GM18861 (cell line): ENCODE measurements around the gene RHBDL1.

Source experiments
- ATAC-seq: cut with Tn5 transposase; IDR thresholded peaks from one replicate; pipeline ENCODE4 v1.9.1; 2021; ENCODE audit not compliant: unreplicated experiment

Gene RHBDL1

DNA sequence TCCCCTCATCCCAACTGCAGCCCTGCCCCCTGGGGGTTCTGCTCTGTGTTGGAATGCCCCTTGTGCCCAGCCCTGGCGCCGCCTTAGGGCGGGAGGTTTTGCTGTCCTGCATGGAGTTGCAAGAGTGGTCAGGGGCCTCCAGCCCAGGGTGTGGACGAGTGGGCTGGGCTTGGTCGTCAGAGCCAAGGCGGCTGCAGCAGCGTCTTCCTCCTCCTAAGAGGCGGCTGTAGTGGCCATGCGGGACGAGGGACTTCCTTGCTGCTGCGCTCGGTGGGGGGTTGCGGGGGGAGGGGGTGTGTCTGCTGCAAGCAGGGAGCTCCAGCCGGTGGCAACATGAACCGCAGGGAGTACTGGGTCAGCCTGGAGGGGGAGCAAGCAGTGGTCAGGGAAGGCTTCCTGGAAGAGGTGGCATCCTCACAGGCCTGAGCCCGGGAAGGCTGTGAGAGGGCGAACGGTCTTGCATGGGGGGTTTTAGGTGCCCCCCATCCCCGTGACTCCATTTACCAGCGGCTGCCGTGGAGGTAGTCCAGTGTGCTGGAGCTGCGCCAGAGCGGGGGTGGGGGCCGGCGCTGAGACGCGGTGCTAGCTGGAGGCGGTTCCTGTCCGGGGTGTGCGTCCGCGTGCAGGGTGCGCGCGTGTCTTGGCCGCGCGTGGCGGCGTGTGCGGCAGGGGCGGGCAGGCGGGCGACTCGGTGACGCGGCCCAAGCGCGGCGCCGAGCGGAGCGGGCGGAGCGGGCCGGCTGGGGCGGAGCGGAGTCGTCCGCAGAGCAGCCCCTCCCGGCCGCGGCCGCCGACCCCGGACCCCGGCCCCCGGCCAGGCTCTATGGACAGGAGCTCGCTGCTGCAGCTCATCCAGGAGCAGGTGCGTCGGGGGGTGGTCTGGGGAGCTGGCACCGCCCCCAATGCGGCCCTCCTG, at the start of gene RHBDL1:
Gene RHBDL1 (plus strand): TSS at position 704 of the 916 bp plus-strand sequence. CDS start 120 bp downstream, at position 824.
- no peak for ATAC-seq

DNA sequence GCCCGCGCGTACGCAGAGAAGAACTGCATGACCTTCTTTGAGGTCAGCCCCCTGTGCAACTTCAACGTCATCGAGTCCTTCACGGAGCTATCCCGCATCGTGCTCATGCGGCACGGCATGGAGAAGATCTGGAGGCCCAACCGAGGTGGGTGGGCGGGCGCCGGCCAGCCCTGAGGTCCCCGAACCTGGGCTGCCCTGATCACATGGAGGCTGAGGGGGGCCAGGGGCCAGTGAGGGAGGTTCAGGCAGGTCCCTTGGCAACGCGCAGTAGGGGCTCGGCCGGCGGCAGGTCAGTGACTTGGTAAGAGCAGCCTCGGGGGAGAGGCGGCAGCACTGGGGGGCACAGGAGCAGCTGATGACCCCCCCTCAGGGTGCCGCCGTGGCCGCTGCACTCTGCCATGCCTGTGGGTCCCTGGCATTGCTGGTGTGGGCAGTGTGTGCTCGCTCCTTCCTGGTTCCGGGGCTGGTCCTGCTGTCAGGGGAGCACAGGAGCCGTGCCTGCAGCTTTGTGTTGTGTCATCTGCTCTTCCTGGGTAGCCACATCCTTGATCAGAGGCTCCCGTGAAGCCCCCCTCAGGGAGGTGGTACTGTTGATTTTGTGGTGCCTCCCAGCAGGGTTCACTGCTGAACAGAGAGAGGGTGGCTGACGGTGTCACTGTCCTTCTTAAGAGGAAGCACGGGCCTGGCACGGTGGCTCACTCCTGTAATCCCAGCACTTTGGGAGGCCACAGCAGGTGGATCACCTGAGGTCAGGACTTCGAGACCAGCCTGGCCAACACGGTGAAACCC, 49.3 kb upstream of the RHBDL1 start:
- no peak for ATAC-seq

DNA sequence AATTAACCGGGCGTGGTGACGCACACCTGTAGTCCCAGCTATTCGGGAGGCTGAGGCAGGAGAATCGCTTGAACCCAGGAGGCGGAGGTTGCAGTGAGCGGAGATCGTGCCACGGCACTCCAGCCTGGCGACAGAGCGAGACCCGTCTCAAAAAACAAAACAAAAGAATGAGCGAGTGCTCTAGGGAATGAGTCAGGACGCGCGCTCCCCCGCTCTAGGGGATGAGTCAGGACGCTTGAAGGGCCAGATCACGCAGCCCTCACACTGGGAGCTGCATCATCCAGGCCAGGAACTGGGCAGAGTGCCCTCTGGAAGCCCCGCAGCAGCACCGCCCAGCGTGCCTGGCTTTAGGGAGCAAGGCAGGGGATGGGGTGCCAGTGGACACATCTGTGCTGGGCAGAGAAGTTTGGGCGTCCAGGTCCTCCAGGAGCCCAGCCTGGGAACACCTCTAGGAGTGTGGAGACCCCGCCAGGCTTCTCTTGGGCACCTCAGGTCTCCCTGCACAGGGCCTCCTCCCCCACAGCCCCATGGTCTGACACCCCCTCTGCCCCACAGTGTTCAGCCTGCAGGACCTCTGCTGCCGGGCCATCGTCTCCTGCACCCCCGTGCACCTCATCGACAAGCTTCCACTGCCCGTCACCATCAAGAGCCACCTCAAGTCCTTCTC, 48.6 kb upstream of the RHBDL1 start:
- ATAC-seq, result no peak

DNA sequence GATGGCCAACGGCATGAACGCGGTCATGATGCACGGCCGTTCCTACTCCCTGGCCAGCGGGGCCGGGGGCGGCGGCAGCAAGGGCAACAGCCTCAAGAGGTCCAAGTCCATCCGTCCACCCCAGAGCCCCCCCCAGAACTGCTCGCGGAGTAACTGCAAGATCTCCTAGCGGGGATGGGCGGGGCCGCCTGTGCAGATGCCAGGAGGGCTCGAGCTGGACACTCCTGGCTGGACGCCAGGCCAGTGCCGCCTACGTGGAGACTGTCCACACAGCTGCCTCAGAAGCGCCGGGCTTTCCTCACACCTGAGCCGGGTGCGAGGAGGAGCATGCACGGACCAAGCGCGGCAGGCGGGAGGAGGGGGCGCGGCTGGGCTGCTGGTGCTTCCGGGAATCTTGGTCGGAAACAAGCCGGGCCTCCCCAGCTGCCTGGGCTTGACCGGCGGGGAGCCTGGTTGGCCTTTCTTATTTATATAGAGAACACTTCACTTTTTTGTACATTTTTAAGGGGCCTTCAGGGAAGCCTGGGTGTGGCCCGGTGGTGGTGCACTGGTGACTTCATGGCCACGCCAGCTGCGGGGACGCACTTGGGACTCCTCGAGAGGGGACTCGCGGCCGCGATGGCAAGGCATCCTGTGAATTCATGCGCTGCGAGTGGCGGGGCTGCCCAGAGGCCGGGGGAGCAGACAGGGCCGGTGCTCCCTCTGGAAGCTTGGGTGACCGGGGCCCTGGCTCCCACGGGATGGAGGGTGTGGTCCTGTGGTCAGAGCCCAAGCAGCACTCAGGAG, 47.8 kb upstream of the RHBDL1 start:
- ATAC-seq, result no peak

DNA sequence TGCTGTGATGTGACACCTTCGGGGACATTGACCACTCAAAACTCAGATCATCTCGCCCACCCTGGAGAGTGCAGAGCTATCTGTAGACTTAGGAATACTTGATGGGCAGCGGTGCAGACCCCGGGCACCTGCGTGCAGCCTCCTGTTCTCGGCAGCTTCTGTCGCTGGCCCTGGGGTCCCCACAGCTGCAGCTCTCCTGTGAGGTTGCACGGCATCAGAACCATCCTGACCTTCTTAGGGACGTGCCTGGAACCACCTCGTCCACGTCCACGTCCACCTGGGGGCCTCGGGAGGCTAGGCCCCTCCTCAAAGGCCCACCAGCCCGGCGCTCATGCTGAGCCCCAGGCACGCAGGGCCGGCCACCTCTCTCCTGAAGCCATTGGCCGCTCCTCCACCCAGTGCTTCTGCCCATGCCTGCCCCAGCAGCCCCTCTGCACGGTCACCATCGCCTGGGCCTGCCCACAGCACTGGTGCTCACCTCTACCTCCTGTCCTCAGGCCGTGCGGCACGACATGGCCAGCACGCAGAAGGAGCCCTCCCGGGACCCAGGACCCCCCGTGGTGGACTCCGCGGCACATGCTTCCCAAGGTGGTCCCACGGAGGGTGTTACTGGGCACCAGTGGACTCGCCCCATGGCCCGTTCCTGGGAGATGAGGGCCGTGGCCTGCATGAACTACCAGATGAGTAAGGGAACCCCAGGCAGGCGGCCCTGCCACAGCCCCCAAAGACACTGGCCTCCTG, 47.0 kb upstream of the RHBDL1 start:
- ATAC-seq, result no peak

DNA sequence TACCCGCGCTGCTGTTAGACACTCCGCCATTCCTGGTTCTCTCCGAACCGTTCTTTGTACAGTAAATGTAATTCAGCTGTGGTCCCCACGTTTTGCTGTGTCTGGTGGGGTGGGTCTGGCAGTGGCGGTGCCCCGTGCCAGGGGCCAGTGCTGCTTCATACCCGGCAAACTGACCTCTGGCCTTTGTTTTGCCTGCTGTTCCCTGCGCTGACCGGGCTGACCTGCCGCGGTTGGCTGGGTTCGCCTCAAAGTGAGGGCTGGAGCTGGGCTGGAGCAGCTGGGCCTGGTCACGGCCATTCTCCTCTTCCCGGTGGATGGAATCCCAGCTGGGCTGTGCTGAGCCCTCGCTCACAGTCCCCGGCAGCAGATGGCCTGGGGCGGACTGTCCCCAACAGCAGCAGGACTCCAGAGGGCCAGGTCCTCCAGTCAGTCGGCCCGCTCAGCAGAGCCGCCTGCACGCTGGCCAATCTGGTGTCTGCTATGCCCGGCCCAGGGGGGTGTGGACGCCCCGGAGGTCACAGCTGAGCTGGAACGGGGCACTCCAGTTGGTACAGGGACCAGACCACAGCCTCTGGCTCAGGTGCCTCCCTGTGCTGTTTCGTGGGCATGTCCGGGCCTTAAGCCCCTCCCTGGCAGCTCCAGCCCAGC, 46.2 kb upstream of the RHBDL1 start:
- ATAC-seq, result no peak

DNA sequence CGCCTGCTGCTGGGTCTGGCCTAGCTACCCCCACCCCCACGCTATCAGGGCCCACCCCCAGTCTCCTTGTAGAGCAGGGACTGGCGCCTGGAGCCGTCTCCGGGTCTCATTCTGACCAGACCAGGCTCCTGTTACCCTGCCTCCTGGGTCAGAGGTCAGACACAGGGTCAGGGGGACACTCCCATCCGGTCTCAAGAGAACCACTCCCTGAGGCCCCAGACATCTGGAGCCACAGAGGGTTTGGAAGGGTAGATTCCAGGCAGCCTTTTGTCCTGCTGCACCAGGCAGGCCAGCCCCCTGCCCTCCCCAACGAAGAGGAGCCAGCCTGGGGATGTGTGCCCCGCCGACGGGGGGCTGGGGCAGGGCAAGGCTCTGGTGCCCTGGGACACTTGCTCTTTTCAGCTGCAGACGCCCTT, 45.6 kb upstream of the RHBDL1 start:
- no peak for ATAC-seq

DNA sequence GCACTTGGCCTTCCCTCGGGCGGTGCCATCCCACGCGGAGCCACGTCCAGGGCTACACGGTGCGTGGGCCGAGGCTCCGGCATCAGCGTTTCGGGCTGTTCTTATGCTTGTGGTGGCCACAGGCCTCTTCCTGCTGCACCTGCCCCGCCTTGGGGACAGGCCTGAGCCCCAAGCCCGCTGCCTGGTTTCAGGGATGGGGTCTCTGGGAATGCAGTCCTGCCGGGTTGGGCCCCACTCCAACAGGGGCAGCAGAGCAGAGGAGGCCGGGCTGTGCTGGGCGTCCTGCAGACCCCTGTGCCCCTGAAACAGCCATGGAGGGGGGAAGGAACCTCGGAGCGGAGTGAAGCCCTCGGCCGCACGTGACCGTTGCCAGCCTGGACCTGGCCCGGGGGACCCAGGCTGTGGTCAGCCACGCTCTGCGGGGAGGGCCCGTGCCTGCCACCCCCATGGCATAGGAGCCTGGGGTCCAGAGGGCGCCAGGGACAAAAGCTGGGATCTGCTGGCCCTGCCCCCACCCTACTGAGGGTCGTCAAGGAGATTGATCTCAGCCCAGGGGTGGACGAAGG, 45.1 kb upstream of the RHBDL1 start:
- ATAC-seq, result no peak

DNA sequence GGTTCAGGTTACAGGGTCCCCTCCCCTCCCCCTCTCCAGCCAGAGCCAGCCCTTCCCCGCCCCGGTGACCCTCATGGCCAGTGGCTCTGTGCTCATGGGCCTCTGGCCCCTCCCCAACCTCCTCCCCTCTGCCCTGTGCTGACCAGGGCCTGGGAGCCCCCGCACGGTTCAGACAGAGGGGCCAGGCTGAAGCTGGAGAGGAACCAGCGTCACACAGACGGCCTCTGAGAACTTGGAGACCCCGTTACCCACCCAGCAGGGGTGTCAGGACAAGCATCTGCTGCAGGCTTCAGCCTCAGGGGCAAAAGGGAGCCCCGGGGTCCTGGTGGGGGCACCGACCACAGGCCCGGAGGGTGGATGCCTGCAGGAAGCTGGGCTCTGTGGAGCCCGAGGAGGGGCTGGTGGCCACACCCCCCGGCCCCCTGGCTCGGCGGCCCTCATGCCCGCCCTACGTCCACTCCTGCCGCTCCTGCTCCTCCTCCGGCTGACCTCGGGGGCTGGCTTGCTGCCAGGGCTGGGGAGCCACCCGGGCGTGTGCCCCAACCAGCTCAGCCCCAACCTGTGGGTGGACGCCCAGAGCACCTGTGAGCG, 44.6 kb upstream of the RHBDL1 start, which contains the start of gene WFIKKN1:
Gene WFIKKN1 (plus strand): TSS at position 171 of the 591 bp plus-strand sequence. CDS start 269 bp downstream, at position 440.
- no peak for ATAC-seq

DNA sequence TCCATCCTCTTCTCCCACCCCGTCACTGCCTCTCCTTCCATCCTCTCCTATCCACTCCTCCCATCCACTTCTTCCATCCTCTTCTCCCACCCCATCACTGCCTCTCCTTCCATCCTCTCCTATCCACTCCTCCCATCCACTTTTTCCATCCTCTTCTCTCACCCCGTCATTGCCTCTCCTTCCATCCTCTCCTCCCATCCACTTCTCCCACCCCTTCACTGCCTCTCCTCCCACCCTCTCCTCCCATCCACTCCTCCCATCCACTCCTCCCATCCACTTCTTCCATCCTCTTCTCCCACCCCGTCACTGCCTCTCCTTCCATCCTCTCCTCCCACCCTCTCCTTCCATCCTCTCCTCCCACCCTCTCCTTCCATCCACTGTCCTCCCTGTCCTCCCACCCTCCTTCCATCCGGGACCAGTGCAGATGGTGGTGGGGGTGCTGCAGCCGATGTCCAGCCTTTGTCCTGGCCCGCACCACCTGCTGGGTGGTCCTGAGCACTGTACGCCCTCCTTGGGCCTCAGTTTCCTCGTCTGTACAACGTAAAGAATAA, 43.6 kb upstream of the RHBDL1 start:
- no peak for ATAC-seq

DNA sequence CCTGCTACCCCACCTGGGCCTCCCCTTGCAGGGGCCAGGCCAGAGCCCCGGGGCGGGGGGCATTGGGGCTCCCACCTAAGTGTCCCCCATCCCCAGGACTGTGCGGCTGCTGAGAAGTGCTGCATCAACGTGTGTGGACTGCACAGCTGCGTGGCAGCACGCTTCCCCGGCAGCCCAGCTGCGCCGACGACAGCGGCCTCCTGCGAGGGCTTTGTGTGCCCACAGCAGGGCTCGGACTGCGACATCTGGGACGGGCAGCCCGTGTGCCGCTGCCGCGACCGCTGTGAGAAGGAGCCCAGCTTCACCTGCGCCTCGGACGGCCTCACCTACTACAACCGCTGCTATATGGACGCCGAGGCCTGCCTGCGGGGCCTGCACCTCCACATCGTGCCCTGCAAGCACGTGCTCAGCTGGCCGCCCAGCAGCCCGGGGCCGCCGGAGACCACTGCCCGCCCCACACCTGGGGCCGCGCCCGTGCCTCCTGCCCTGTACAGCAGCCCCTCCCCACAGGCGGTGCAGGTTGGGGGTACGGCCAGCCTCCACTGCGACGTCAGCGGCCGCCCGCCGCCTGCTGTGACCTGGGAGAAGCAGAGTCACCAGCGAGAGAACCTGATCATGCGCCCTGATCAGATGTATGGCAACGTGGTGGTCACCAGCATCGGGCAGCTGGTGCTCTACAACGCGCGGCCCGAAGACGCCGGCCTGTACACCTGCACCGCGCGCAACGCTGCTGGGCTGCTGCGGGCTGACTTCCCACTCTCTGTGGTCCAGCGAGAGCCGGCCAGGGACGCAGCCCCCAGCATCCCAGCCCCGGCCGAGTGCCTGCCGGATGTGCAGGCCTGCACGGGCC, 42.8 kb upstream of the RHBDL1 start:
- ATAC-seq, result no peak

DNA sequence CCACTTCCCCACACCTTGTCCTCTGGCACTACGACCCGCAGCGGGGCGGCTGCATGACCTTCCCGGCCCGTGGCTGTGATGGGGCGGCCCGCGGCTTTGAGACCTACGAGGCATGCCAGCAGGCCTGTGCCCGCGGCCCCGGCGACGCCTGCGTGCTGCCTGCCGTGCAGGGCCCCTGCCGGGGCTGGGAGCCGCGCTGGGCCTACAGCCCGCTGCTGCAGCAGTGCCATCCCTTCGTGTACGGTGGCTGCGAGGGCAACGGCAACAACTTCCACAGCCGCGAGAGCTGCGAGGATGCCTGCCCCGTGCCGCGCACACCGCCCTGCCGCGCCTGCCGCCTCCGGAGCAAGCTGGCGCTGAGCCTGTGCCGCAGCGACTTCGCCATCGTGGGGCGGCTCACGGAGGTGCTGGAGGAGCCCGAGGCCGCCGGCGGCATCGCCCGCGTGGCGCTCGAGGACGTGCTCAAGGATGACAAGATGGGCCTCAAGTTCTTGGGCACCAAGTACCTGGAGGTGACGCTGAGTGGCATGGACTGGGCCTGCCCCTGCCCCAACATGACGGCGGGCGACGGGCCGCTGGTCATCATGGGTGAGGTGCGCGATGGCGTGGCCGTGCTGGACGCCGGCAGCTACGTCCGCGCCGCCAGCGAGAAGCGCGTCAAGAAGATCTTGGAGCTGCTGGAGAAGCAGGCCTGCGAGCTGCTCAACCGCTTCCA, 42.0 kb upstream of the RHBDL1 start:
- no peak for ATAC-seq

DNA sequence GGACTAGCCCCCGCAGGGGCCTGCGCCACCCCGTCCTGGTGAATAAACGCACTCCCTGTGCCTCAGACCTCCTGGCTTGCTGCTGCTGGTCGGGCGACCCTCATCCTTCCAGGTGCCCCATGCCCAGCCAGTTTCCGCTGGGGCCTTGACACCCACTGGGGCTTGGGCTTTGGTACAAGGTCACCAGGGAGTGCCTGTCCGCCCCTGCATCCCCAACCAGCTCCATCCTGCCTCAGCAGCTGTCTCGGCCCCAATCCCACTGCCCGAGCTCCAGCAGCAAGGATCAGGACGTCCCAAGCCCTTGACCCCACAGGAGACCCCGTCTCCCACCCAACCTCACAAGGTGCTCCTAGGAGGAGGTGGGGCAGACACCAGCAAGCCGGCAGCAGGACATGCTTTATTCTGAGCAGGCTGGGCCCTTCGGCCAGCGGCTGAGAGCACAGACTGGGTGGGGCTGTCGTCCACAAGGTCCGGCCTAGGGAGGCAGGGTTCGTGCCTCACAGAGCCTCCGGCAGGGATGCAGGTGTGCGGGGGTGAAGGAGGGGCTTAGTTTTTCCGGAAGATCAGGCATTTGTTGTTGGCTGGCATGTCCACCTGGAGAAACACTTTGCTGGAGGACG, 41.3 kb upstream of the RHBDL1 start:
- ATAC-seq, result no peak

DNA sequence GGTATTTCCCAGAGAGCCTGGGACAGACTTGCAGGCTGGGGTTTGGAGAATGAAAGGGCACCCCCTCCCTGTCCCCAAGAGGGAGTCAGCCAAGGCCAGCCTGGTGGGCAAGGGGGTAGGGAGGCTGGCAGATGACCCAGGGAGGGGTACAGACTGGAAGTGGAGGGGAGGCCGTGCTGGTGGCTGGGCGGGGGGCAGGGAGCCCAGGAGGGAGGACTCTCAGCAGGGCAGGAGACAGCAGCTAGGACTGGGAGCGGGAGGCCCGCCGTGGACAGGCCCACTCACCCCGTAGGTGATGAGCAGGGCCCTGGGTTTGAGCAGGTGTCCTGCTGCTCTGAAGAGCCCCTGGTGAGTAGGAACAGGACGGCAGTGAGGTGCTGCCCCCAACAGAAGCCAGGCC, 40.5 kb upstream of the RHBDL1 start:
- ATAC-seq, result no peak

DNA sequence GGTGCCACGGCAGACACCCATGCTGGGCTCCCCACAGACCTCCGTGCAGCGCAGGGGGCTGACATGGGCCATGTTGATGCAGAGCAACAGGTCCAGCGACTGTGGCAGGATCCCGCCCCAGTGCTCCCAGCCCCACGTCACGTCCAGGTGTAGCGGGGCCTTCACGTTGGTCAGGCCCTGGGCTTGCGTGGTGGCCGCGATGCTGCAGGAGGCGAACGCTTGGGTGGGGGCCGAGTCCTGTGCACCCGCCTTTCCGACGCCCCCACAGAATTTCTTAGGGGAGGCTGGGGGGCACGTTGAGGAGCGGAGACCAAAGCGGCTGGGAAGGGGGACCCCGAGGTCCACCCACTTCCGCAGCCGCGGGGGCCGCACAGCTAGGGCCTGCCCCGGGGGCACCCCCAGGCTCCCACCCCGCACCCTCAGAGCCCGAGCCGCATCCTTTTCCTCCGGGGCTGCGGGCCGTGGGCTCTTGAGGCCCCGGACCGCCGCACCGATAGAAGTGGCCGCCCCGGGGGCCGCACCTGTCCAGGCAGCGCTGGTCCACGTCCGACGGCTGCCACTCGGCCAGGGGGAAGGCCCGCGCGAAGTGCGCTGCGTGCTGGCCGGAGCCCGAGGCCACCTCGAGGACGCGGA, 39.8 kb upstream of the RHBDL1 start:
- peak; percentile 1 for ATAC-seq
